Stimulated activated effector memory CD8-positive, alpha-beta T cell treated with anti-CD3 and anti-CD28 coated beads, Interleukin-12 subunit alpha, Interleukin-12 subunit beta, amount 100 ng/mL, for 72 hours (primary cell): ENCODE data around the gene FBXO2.
A peak's percentile ranks its signal among the peaks of the same experiment; 100 is the strongest.
"Not testable (repeated sequence)": the region's sequence is repeated elsewhere in the genome, so short reads cannot be mapped to it uniquely, and the experiment has no call there.

Experiments
- ATAC-seq: fragments of 150-1000 bp; cut with Tn5 transposase; 2 replicates; pipeline ENCODE4 v1.10.0; 2021
- DNase-seq, 2 donors: peaks; one replicate each; pipeline ENCODE4 v3.0.0; 2021 to 2022; ENCODE audit warnings: low spot score in 2 of 2
- H3K27ac Mint-ChIP-seq: one replicate; pipeline ENCODE4 v1.8.0; 2022; ENCODE audit warnings: mild to moderate bottlenecking, mixed read lengths
- H3K36me3 Mint-ChIP-seq: one replicate; pipeline ENCODE4 v1.8.0; 2022; ENCODE audit warnings: mild to moderate bottlenecking, mixed read lengths
- H3K4me1 Mint-ChIP-seq: one replicate; pipeline ENCODE4 v1.8.0; 2022; ENCODE audit warnings: mixed read lengths
- H3K4me3 Mint-ChIP-seq: one replicate; pipeline ENCODE4 v1.8.0; 2022; ENCODE audit warnings: mild to moderate bottlenecking, mixed read lengths
- H3K9me3 Mint-ChIP-seq: one replicate; pipeline ENCODE4 v1.8.0; 2022; ENCODE audit warnings: mixed read lengths

FBXO2 gene

GRCh38 chr1:11650331-11650991, 3.8 kb downstream of the FBXO2 start:
- Mint-ChIP-seq H3K9me3 (no peaks in the 10 kb centered on the region), H3K4me1 (peaks cover 30% of the 10 kb centered on the region), H3K4me3 (peak overlapping the region; percentile 75), H3K36me3 (peaks cover 2% of the 10 kb centered on the region), H3K27ac (peak overlapping the region; percentile 82)
- ATAC-seq (peak; percentile 86), DNase-seq (peak; percentile 71 to 92)

- Mint-ChIP-seq H3K4me1 (peaks cover 27% of the 10 kb centered on the region), H3K36me3 (no peaks in the 10 kb centered on the region), H3K9me3 (no peaks in the 10 kb centered on the region), H3K27ac (peak overlapping the region; percentile 82), H3K4me3 (peak overlapping the region; percentile 75)
- DNase-seq: no peak
- ATAC-seq: no peak
These were observed 4.5 kb downstream of the FBXO2 start for GRCh38 chr1:11649624-11650330.

GRCh38 chr1:11649237-11649623, 5.0 kb downstream of the FBXO2 start:
- Mint-ChIP-seq H3K27ac (no peak overlapping the region), H3K4me1 (peaks cover 27% of the 10 kb centered on the region), H3K9me3 (no peaks in the 10 kb centered on the region), H3K4me3 (no peak overlapping the region), H3K36me3 (no peaks in the 10 kb centered on the region)
- ATAC-seq (no peak), DNase-seq (no peak)

- H3K4me3 Mint-ChIP-seq: peak overlapping the region; percentile 11
- DNase-seq (no peak), ATAC-seq (peak; percentile 20)
- H3K36me3 Mint-ChIP-seq: peaks cover 4% of the 10 kb centered on the region
- no peak overlapping the region for H3K27ac Mint-ChIP-seq
- peaks cover 27% of the 10 kb centered on the region for H3K4me1 Mint-ChIP-seq
- no peaks in the 10 kb centered on the region for H3K9me3 Mint-ChIP-seq
These were observed 5.5 kb downstream of the FBXO2 start for GRCh38 chr1:11648732-11649158.

GRCh38 chr1:11648039-11648438, 6.2 kb downstream of the FBXO2 start:
- Mint-ChIP-seq H3K27ac (no peak overlapping the region), H3K36me3 (peaks cover 5% of the 10 kb centered on the region), H3K4me3 (no peak overlapping the region), H3K4me1 (peaks cover 27% of the 10 kb centered on the region), H3K9me3 (no peaks in the 10 kb centered on the region)
- ATAC-seq (no peak), DNase-seq (no peak)

- H3K4me3 Mint-ChIP-seq: no peak overlapping the region
- peaks cover 5% of the 10 kb centered on the region for H3K36me3 Mint-ChIP-seq
- no peak for ATAC-seq
- no peaks in the 10 kb centered on the region for H3K9me3 Mint-ChIP-seq
- no peak for DNase-seq
- peaks cover 27% of the 10 kb centered on the region for H3K4me1 Mint-ChIP-seq
- no peak overlapping the region for H3K27ac Mint-ChIP-seq
These were observed 6.9 kb downstream of the FBXO2 start for GRCh38 chr1:11647333-11647732.

GRCh38 chr1:11646317-11646716, 7.9 kb downstream of the FBXO2 start:
- no peak for DNase-seq
- Mint-ChIP-seq H3K4me3 (no peak overlapping the region), H3K27ac (no peak overlapping the region)

GRCh38 chr1:11645670-11646265, 8.5 kb downstream of the FBXO2 start:
- Mint-ChIP-seq H3K9me3 (no peaks in the 10 kb centered on the region), H3K27ac (no peak overlapping the region), H3K4me1 (peaks cover 18% of the 10 kb centered on the region), H3K4me3 (no peak overlapping the region), H3K36me3 (peaks cover 5% of the 10 kb centered on the region)
- DNase-seq: peak; percentile 76 to 86
- peak; percentile 56 for ATAC-seq

More at GRCh38 chr1:11646317-11646716, 7.9 kb downstream of the FBXO2 start:
- Mint-ChIP-seq H3K9me3 (no peaks in the 10 kb centered on the region), H3K4me1 (peaks cover 24% of the 10 kb centered on the region), H3K36me3 (peaks cover 5% of the 10 kb centered on the region)
- no peak for ATAC-seq

- no peak for ATAC-seq
- Mint-ChIP-seq H3K9me3 (no peaks in the 10 kb centered on the region), H3K4me3 (no peak overlapping the region), H3K36me3 (peaks cover 5% of the 10 kb centered on the region), H3K27ac (no peak overlapping the region), H3K4me1 (peaks cover 14% of the 10 kb centered on the region)
- no peak for DNase-seq
These were observed 9.0 kb downstream of the FBXO2 start for GRCh38 chr1:11645270-11645669.

- Mint-ChIP-seq H3K27ac (no peak overlapping the region), H3K4me3 (no peak overlapping the region), H3K36me3 (peaks cover 5% of the 10 kb centered on the region), H3K9me3 (no peaks in the 10 kb centered on the region), H3K4me1 (peaks cover 6% of the 10 kb centered on the region)
- no peak for ATAC-seq
- DNase-seq: no peak
These were observed 10.4 kb downstream of the FBXO2 start for GRCh38 chr1:11643782-11644181.

- not testable (repeated sequence) for H3K36me3 Mint-ChIP-seq, H3K27ac Mint-ChIP-seq, H3K4me3 Mint-ChIP-seq, H3K4me1 Mint-ChIP-seq, H3K9me3 Mint-ChIP-seq
- DNase-seq (peak; percentile 61 to 85), ATAC-seq (peak; percentile 70)
These were observed 11.7 kb downstream of the FBXO2 start for GRCh38 chr1:11642418-11643017.

- H3K27ac Mint-ChIP-seq: no peak overlapping the region
- ATAC-seq: no peak
- no peaks in the 10 kb centered on the region for H3K9me3 Mint-ChIP-seq
- peaks cover 5% of the 10 kb centered on the region for H3K36me3 Mint-ChIP-seq
- peaks cover 6% of the 10 kb centered on the region for H3K4me1 Mint-ChIP-seq
- H3K4me3 Mint-ChIP-seq: no peak overlapping the region
- no peak for DNase-seq
These were observed 12.4 kb downstream of the FBXO2 start for GRCh38 chr1:11641776-11642305.

GRCh38 chr1:11640944-11641343, 13.3 kb downstream of the FBXO2 start:
- peaks cover 6% of the 10 kb centered on the region for H3K36me3 Mint-ChIP-seq
- H3K4me1 Mint-ChIP-seq: no peaks in the 10 kb centered on the region
- ATAC-seq: no peak
- H3K27ac Mint-ChIP-seq: no peak overlapping the region
- H3K9me3 Mint-ChIP-seq: no peaks in the 10 kb centered on the region
- DNase-seq: no peak
- no peak overlapping the region for H3K4me3 Mint-ChIP-seq

- no peaks in the 10 kb centered on the region for H3K4me1 Mint-ChIP-seq
- peaks cover 10% of the 10 kb centered on the region for H3K36me3 Mint-ChIP-seq
- no peaks in the 10 kb centered on the region for H3K9me3 Mint-ChIP-seq
- no peak overlapping the region for H3K4me3 Mint-ChIP-seq
- no peak overlapping the region for H3K27ac Mint-ChIP-seq
- no peak for DNase-seq
- no peak for ATAC-seq
These were observed 14.1 kb downstream of the FBXO2 start for GRCh38 chr1:11640101-11640500.

- no peak for ATAC-seq
These were observed 14.9 kb downstream of the FBXO2 start for GRCh38 chr1:11639372-11639771.

More at GRCh38 chr1:11639372-11639771, 14.9 kb downstream of the FBXO2 start:
- no peak for DNase-seq
- H3K36me3 Mint-ChIP-seq: peaks cover 16% of the 10 kb centered on the region
- H3K4me1 Mint-ChIP-seq: no peaks in the 10 kb centered on the region
- no peaks in the 10 kb centered on the region for H3K9me3 Mint-ChIP-seq
- H3K4me3 Mint-ChIP-seq: no peak overlapping the region
- no peak overlapping the region for H3K27ac Mint-ChIP-seq
